Measurements from ENCODE around the gene SSR1. TPM values are rescaled to one million over a fixed set of nuclear protein-coding genes. Genes with fewer than 3 reads are reported as not detected.

SSR1 gene
- total RNA-seq, 2 donors from 2014 or later = 145 to 167 TPM

DNA sequence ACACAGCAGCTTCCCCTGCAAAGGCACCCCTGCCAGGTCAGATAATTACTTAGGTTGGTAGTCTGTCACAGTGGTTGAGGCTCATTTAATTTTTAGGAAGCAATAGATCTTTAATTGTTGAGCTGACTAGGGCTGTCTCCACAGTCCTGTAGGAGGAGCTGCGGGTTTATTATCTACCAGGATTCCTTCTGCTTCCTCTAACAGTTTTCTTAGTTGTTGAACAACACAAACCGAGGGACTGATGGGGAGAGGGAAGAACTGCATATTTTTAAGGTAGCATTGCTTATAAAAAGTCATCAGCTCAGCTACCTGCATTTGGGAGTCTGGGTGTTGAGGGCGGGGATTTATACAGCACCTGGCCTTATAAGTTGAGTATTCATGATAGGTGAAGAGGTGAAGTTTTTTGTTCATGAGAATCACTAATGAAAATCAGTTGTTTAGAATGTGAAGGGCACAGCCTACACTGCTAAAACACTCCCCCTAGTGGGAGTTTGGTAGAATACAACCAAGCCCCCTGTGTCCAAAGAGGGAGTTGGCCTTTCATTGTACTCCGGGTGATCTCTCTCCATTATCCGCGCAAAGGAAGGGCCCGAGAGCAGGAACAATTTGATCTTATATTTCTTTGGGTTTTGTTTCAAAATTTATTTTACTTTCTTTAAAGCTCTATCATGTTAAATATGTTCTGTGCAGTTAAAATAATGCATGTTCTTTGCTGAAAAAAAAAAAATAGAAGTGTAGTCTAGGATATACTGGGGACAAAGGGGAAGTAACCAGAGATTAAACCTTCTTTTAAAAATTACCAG, 69.6 kb downstream of the SSR1 start:
- Histone ChIP-seq H3K9ac (ENCODE audit: extremely low read depth, low read length, poor library complexity, severe bottlenecking) (no peak overlapping the region), H3K4me1 (ENCODE audit: control insufficient read depth, insufficient read depth, low read length) (peaks cover 18% of the 10 kb centered on the region), H3K9me3 (ENCODE audit: control insufficient read depth, low read length) (no peaks in the 10 kb centered on the region), H3K36me3 (ENCODE audit: control insufficient read depth, insufficient read depth, low read length) (peaks cover 51% of the 10 kb centered on the region), H3K27ac (ENCODE audit: low read depth, low read length) (no peak overlapping the region), H3K4me3 (ENCODE audit: low read length) (no peak overlapping the region), H3K27me3 (ENCODE audit: control insufficient read depth, insufficient read depth, low read length, poor library complexity, severe bottlenecking) (no peaks in the 10 kb centered on the region)
- Mint-ChIP-seq H3K9me3 (no peaks in the 10 kb centered on the region), H3K4me1 (peaks cover 31% of the 10 kb centered on the region), H3K27me3 (ENCODE audit: insufficient read depth) (no peaks in the 10 kb centered on the region), H3K27ac (peak overlapping the region; percentile 78), H3K36me3 (ENCODE audit: low read depth) (peaks cover 35% of the 10 kb centered on the region), H3K4me3 (peak overlapping the region; percentile 3)
- peak; percentile 84 for DNase-seq
- TF ChIP-seq, protein P1, sequence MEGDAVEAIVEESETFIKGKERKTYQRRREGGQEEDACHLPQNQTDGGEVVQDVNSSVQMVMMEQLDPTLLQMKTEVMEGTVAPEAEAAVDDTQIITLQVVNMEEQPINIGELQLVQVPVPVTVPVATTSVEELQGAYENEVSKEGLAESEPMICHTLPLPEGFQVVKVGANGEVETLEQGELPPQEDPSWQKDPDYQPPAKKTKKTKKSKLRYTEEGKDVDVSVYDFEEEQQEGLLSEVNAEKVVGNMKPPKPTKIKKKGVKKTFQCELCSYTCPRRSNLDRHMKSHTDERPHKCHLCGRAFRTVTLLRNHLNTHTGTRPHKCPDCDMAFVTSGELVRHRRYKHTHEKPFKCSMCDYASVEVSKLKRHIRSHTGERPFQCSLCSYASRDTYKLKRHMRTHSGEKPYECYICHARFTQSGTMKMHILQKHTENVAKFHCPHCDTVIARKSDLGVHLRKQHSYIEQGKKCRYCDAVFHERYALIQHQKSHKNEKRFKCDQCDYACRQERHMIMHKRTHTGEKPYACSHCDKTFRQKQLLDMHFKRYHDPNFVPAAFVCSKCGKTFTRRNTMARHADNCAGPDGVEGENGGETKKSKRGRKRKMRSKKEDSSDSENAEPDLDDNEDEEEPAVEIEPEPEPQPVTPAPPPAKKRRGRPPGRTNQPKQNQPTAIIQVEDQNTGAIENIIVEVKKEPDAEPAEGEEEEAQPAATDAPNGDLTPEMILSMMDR (conservative IDR thresholded peaks at IDR 0.05) = peak; percentile 95
- 47% methylated on average over 7 of the region's 7 CpGs; no CpG with 5 or more reads in 1 of the 2 experiments for WGBS, 2 experiments (ENCODE audit: insufficient coverage in 1 of 2, insufficient read length in 1 of 2)

DNA sequence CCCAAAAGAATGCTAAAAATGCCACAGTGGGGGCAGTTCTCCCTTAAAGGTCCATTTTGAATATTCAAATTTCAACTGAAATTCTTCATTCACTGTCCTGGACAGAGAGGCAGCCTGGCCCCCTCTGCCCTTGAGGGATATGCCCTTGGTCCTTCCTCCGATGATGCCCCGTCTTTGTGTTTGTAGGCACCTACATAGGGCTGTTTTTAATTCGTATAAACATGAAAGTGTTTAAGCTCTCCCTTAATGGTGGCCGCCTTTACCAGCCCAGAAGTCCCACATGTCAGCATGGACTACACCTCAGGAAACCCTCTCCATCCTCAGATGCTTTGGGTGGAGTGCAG, 70.2 kb downstream of the SSR1 start:
- no peaks in the 10 kb centered on the region for H3K27me3 ChIP-seq (ENCODE audit: control insufficient read depth, insufficient read depth, low read length, poor library complexity, severe bottlenecking)
- no peak for DNase-seq
- TF ChIP-seq, protein P1 (conservative IDR thresholded peaks at IDR 0.05) = no peak
- H3K27ac ChIP-seq (ENCODE audit: low read depth, low read length) = peak overlapping the region; percentile 22
- no peaks in the 10 kb centered on the region for H3K9me3 ChIP-seq (ENCODE audit: control insufficient read depth, low read length)
- no peak overlapping the region for H3K9ac ChIP-seq (ENCODE audit: extremely low read depth, low read length, poor library complexity, severe bottlenecking)
- H3K36me3 ChIP-seq (ENCODE audit: control insufficient read depth, insufficient read depth, low read length) = peaks cover 46% of the 10 kb centered on the region
- Mint-ChIP-seq H3K4me3 (peak overlapping the region; percentile 3), H3K36me3 (ENCODE audit: low read depth) (peaks cover 30% of the 10 kb centered on the region), H3K27me3 (ENCODE audit: insufficient read depth) (no peaks in the 10 kb centered on the region), H3K9me3 (no peaks in the 10 kb centered on the region), H3K27ac (peak overlapping the region; percentile 78), H3K4me1 (peaks cover 31% of the 10 kb centered on the region)
- WGBS, 2 experiments (ENCODE audit: insufficient coverage in 1 of 2, insufficient read length in 1 of 2) = 87% methylated on average over 4 of the region's 4 CpGs; no CpG with 5 or more reads in 1 of the 2 experiments
- H3K4me3 ChIP-seq (ENCODE audit: low read length) = no peak overlapping the region
- H3K4me1 ChIP-seq (ENCODE audit: control insufficient read depth, insufficient read depth, low read length) = peaks cover 18% of the 10 kb centered on the region

DNA sequence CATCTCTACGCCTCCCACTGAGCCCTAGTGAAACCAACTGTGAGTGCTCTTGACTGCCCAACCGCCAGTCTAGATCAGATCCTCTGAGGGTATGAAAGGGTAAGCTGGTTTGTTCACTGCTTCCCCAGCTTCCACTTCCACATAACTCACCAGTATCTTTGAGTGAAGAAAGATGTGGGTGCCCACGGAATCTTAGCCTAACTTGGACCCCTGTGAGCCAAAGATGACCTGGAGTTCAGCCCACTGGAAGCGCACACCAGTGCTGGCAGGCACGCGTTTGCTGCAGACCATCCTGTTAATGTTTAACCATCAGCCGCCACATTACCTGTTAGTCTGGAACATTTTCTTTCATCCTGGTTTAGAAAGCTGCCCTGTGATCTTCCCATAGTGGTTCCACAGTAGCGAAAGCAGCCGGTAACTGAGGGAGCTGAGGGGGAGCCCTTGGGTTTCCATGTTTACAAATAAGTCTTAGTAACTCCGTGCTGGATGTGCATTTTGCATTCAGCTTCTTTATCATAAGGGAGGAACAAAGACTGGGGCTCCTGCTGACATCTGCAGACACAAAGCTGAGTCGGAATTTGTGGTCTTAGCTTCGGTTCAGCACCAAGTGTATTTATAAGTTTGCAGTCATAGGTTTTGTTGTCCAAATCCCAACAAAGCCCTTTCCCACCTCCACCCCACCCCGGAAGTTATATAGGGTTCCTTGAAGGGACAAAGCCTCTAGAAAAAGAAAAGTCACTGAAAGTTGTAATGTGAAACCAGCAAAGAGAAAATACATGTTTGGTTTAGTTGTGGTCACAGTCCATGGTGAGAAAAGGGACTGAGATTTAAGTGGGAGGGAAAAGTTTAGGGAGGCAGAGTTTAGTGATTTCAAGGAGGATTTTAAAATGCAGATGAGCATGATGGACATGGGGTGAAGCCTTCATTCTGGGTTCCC, 71.0 kb downstream of the SSR1 start:
- peaks cover 18% of the 10 kb centered on the region for H3K4me1 ChIP-seq (ENCODE audit: control insufficient read depth, insufficient read depth, low read length)
- peaks cover 33% of the 10 kb centered on the region for H3K4me1 Mint-ChIP-seq
- H3K4me3 Mint-ChIP-seq = peak overlapping the region; percentile 3
- no peaks in the 10 kb centered on the region for H3K27me3 Mint-ChIP-seq (ENCODE audit: insufficient read depth)
- no peaks in the 10 kb centered on the region for H3K9me3 Mint-ChIP-seq
- DNase-seq = no peak
- TF ChIP-seq, protein P1 (conservative IDR thresholded peaks at IDR 0.05) = no peak
- H3K27me3 ChIP-seq (ENCODE audit: control insufficient read depth, insufficient read depth, low read length, poor library complexity, severe bottlenecking) = no peaks in the 10 kb centered on the region
- H3K36me3 Mint-ChIP-seq (ENCODE audit: low read depth) = peaks cover 28% of the 10 kb centered on the region
- H3K9me3 ChIP-seq (ENCODE audit: control insufficient read depth, low read length) = no peaks in the 10 kb centered on the region
- no peak overlapping the region for H3K4me3 ChIP-seq (ENCODE audit: low read length)
- 72 to 76% methylated on average over 9 to 13 of the region's 13 CpGs for WGBS, 2 experiments (ENCODE audit: insufficient coverage in 1 of 2, insufficient read length in 1 of 2)
- no peak overlapping the region for H3K9ac ChIP-seq (ENCODE audit: extremely low read depth, low read length, poor library complexity, severe bottlenecking)
- H3K36me3 ChIP-seq (ENCODE audit: control insufficient read depth, insufficient read depth, low read length) = peaks cover 38% of the 10 kb centered on the region
- peak overlapping the region; percentile 69 for H3K27ac Mint-ChIP-seq
- H3K27ac ChIP-seq (ENCODE audit: low read depth, low read length) = peak overlapping the region; percentile 22
